Measurements from ENCODE around the gene PLEKHJ1.

PLEKHJ1 gene

DNA sequence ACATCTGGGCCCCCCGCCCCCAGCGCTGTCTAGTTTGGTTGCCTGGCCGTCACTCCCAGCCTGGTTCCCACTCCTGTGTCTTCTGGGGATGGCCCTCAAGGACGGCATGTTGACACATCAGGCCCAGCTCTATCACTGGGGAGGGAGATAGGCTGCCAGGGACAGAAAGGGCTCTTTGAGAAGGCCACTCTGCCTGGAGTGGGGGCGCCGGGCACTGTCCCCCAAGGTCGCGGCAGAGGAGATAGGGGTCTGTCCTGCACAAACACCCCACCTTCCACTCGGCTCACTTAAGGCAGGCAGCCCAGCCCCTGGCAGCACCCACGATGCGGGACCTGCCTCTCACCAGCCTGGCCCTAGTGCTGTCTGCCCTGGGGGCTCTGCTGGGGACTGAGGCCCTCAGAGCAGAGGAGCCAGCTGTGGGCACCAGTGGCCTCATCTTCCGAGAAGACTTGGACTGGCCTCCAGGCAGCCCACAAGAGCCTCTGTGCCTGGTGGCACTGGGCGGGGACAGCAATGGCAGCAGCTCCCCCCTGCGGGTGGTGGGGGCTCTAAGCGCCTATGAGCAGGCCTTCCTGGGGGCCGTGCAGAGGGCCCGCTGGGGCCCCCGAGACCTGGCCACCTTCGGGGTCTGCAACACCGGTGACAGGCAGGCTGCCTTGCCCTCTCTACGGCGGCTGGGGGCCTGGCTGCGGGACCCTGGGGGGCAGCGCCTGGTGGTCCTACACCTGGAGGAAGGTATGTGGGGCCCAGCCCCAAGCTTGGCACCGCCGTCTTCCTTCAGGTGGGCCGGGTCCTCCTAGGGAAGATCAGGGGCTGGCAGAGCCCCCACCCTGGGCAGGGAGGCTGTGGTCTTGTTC lies 13.1 kb upstream of the PLEKHJ1 start, which contains the start of gene AMH:
Gene AMH, plus strand, starts transcription at position 314 of the 857 bp plus-strand sequence. Its CDS starts 10 bp downstream, at position 324.
- DNase-seq (ENCODE audit: low read depth) = no peak

DNA sequence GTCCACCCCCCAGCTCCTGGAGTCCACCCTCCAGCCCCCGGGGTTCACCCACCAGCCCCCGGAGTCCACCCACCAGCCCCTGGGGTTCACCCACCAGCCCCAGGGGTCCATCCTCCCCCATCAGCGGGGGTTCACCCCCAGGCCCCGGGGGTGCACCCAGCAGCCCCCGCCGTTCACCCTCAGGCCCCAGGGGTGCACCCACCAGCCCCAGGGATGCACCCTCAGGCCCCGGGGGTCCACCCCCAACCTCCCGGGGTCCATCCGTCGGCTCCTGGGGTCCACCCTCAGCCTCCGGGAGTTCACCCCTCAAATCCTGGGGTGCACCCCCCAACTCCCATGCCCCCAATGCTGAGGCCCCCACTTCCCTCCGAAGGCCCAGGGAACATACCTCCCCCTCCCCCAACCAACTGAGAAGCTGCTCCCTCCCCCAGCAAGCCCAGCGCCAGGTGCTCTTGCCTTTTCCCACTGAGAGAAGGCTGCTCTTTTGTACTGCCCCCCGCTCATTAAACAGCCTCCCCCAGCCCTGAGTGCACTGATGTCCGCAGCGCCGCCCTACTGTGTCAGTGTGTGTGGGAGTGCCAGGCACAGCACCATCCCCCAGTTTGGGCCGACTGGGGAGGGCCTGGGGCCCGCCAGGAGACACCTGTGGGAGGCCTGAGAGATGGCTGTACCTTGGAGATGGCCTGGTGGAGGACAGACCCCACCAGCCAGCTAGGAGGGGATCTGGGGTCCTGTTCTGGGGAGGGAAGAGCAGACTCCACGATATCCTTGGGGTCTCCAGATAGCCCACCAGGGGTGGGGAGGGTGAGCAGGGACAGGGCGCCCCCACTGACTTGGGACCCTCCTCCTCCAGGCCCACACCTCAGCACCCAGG lies 12.2 kb upstream of the PLEKHJ1 start:
- no peak for DNase-seq (ENCODE audit: low read depth)

DNA sequence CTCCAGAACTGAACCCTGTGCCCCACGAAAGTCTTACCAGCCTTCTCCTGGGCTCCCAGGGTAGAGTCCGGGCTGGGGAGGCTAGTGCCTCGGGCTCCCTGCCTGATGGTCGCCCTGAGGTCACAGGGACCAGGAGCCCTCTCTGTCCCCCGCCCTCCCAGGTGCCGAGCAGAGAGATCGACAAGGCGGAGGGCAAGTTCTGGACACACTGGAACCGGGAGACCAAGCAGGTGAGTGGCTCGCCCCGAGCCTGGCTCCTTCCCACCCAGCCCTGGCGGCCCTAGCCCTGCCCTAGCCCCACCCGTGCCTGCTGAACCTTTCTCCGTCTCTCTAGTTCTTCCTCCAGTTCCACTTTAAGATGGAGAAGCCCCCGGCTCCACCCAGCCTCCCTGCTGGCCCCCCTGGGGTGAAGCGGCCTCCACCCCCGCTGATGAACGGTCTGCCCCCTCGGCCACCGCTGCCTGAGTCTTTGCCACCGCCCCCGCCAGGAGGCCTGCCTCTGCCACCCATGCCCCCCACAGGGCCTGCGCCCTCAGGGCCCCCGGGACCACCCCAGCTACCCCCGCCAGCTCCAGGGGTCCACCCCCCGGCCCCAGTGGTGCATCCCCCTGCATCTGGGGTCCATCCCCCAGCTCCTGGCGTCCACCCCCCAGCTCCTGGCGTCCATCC lies 11.4 kb upstream of the PLEKHJ1 start:
- no peak for DNase-seq (ENCODE audit: low read depth)

GRCh38 chr19:2246801-2247361 lies 10.8 kb upstream of the PLEKHJ1 start:
- no peak for DNase-seq (ENCODE audit: low read depth)

GRCh38 chr19:2246014-2246620 lies 10.0 kb upstream of the PLEKHJ1 start:
- no peak for DNase-seq (ENCODE audit: low read depth)

DNA sequence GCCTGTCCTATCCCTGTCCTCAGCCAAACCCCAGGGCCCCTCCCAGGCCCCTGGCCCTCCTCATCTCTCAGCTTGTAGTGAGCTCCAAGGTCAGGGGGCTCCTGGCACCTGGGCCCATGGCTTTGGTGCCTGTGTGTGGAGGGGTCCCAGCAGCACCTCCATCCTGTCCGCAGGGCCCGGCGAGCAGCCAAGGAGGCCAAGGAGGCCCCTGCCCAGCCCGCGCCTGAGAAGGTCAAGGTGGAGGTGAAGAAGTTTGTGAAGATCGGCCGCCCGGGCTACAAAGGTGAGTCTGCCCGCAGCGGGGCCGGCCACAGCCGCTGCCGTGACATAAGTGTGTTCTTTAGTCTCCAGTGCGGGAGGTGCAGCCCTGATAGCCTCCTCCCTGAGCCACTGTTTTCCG lies 9.1 kb upstream of the PLEKHJ1 start:
- DNase-seq (ENCODE audit: low read depth) = no peak

DNA sequence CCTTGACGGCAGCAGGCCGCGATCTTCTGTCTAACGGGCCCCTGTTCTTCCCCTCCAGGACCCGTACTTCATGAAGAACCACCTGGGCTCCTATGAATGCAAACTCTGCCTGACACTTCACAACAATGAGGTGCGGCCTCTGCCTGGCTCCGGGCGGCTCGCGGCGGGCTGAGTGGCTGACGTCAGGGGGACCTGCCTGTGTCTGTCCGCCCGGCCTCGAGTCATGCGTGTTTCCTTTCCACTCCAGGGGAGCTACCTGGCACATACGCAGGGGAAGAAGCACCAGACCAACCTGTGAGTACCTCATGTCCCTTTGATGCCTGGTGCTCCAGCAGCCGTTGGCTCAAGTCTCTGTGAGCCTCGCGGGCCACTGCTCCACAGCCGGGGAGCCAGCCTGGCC lies 8.4 kb upstream of the PLEKHJ1 start:
- DNase-seq (ENCODE audit: low read depth) = no peak

- no peak for DNase-seq (ENCODE audit: low read depth)
Measured at GRCh38 chr19:2244125-2244411, 7.9 kb upstream of the PLEKHJ1 start.

- no peak for DNase-seq (ENCODE audit: low read depth)
Measured at GRCh38 chr19:2243274-2244124, 7.4 kb upstream of the PLEKHJ1 start.

GRCh38 chr19:2242816-2243215 lies 6.7 kb upstream of the PLEKHJ1 start:
- no peak for DNase-seq (ENCODE audit: low read depth)

DNA sequence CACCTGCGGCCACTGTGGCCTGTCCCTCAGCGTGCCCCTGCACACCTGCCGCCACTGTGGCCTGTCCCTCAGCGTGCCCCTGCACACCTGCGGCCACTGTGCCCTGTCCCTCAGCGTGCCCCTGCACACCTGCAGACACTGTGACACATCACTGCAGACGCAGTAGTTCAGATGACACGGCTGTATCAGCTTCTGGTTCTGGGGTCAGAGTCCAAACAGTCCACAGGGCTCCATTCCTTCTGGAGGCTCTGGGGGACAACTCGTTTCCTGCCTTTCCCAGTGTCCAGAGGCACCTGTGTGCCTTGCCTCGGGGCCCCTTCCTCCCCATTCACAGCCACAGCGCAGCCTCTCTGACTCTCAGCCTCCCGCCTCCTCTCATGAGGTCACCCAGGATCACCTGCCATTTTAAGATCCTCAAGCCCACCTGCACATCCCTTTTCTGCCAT lies 6.0 kb upstream of the PLEKHJ1 start:
- no peak for DNase-seq (ENCODE audit: low read depth)

DNA sequence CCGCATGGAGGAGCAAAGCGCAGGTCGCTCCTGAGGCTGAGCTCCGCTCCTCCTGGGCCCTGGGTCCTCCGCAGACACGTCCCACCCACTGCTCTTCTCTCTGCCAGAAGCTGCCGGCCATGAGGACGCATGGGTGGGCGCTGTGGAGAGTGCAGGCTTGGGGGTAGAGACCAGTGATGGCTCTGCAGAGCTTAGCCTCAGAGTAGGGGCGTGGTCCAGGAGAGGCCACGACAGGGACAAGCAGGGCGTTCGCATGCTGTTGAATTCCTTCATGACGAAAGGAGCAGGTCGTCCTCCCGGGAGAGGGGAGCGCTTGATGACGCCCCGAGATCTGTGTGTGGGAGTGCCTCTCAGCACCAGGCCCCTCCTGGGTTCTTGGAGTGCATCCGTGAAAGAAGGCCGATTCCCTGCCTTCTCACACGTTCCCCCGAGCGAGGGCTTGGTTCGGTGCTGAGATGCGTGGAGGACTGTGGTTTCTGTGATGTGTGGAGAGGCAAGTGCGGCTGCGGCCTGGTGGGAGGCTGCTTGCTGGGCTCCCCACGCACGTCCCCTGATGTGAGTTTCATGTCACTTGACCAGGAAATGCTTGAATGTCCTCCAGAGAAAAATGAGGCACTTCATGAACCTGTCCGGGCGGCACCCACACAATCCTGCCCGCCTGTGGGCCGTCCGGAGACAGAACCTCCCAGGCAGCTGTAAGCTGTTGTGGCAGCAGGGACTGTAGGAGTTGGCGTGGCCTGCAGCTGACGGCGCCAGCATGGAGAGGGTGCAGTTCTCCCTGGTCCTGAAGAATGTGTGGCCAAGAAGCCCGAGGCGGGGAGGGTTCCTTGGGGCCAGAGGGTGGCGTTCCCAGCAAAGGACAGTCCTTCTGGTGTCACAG lies 5.0 kb upstream of the PLEKHJ1 start:
- no peak for DNase-seq (ENCODE audit: low read depth)

DNA sequence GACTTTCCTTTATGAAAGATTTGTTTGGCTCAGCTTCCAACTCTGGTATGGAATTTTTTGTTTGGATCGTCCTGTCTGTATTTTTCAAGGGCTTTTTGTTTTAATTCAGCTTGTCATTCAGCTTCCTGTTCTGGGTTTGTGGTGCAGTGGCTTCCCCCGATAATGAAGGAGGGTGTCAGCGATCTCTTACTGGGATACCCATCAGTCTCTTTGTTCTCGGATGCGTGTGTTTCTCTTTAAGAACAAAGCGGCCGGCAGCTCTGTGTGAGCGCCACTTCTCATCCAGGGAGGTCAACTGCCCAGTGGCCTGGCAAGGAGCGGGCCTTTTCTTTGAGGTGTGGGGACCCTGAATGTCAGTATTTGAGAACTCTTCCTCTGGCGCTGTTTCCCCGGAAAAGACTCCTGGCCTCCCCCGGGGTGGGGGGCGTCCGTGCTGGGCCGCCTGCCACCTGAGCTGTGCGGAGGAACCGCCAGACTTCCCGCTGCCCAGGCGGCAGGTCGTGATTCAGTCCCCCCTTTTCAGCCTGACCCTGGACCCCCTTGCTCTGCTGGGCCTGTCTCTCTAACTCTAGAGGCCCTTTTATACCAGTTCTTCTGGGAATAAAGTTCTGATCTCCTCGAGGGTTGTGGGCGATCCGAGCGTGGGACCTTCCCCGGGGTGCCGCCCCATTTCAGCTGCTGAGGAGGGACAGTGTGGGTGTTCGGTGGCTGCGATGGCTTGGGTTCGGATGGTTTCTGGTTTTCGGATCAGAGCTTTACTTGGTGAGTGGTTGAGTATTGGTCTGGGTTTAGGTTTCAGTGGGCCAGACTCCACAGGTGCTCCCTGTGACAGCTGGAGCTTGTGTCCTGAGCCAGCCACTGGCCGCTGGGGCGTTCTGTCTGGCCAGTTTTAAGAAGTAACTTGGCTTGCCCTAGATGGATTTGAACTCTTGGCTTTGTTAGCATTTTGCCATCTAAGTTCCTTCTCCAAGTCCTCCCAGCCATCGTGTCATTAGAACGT lies 3.9 kb upstream of the PLEKHJ1 start:
- no peak for DNase-seq (ENCODE audit: low read depth)

DNA sequence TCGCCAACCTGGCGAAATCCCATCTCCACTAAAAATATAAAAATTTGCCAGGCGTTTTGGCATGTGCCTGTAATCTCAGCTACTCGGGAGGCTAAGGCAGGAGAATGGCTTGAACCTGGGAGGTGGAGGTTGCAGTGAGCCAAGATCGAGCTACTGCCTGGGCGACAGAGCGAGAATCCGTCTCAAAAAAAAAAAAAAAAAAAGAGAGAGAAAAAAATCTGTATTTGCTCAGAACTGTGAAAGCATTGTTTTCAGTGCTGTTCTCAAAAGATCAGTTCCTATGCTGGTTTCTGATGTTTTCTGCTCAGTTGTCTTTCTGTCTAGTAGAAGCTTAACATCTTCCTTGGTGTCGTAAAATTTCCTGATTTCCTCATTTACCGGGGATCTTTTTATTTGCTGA lies 3.0 kb upstream of the PLEKHJ1 start:
- no peak for DNase-seq (ENCODE audit: low read depth)

- no peak for DNase-seq (ENCODE audit: low read depth)
Measured at GRCh38 chr19:2237869-2238153, 1.7 kb upstream of the PLEKHJ1 start.

DNA sequence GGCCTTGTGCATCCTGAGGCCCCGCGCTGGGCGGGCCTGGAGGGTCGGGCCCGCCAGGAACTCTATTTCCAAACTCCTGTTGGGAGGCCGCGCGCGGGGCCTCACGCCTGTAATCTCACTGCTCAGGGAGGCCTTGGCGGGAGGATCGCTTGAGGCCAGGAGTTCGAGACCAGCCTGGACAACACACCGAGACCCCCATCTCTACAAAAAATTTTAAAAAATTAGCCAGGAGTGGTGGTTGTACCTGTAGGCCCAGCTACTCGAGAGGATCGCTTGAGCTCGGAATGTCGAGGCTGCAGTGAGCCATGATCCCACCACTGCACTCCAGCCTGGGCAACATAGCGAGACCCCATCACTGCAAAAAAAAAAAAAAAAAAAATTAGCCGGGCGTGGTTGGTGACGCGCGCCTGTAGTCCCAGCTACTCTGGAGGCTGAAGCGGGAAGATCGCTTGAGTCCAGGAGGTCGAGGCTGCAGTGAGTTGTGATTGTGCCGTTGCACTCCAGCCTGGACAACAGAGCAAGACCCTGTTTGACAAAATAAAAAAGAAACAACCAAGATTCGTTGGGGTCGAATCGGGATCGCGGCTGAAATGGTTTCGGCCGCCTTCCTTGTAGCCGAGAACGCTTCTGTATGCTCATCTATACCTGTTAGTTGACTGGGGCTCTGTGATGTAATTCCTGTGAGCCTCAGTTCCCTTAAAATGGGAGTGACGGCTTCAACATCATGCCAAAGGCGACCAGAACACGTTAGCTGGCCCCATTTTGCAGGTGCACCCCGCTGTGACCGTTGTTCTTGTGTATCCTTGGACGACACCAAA lies 1.1 kb upstream of the PLEKHJ1 start:
- no peak for DNase-seq (ENCODE audit: low read depth)

- DNase-seq (ENCODE audit: low read depth) = no peak
Measured at GRCh38 chr19:2236064-2236313, 140 bp downstream of the PLEKHJ1 start.

GRCh38 chr19:2235381-2236063 lies 607 bp downstream of the PLEKHJ1 start:
- no peak for DNase-seq (ENCODE audit: low read depth)

Measured in stimulated activated CD8-positive, alpha-beta memory T cell treated with anti-CD3 and anti-CD28 coated beads, Interleukin-15, amount 100 ng/mL, for 24 hours (primary cell).